AG04450 (cell line): ENCODE data around the gene KIAA1671. TPM values are rescaled to one million over a fixed set of nuclear protein-coding genes. Genes with fewer than 3 reads are reported as not detected.

Experiments
- CTCF ChIA-PET: fragments of 300-600, 350-600 bp; formaldehyde crosslinking; extraction: SDS; loops from one replicate; lab custom pipeline; 2022; ENCODE audit warnings: antibody characterized with exemption, inconsistent platforms; lab: Charles Lee
- POLR2A ChIA-PET: fragments of 350-600 bp; formaldehyde crosslinking; extraction: SDS; loops from one replicate; lab custom pipeline; 2021; ENCODE audit warnings: antibody characterized with exemption, inconsistent platforms; lab: Yijun Ruan, JAX
- DNase-seq: peaks from one replicate; pipeline ENCODE4 v3.0.0-alpha.2; 2011; ENCODE audit warnings: low read depth, low spot score
- H3K27ac ChIP-seq: one replicate; pipeline ENCODE4 v1.5.1; 2012; ENCODE audit warnings: low read depth, low read length, control low read depth
- H3K27me3 ChIP-seq: one replicate; pipeline ENCODE4 v1.6.0; 2012; ENCODE audit warnings: low read length; ENCODE audit not compliant: control insufficient read depth, insufficient read depth
- H3K4me3 ChIP-seq: 2 replicates; pipeline ENCODE4 v1.5.1; 2011; ENCODE audit warnings: mild to moderate bottlenecking, low read depth, low read length, control low read depth
- H3K9me3 ChIP-seq: 2 replicates; pipeline ENCODE4 v1.5.1; 2012; ENCODE audit warnings: low read length; ENCODE audit not compliant: control insufficient read depth, insufficient read depth
- polyA plus RNA-seq: library from polyadenylated mRNA; depleted of rRNA; stranded (reverse); fragments of >200 nt; gene quantifications from 2 replicates; pipeline ENCODE4 v1.2.3, GENCODE V29; 2011
- TF ChIP-seq, protein P1 (sequence below): IDR thresholded peaks from 2 replicates; pipeline ENCODE4 v1.5.1; 2011; ENCODE audit warnings: low read depth, low read length, control low read depth, inconsistent platforms

Gene KIAA1671
- polyA plus RNA-seq, 1 experiment, result 0.02 TPM

DNA sequence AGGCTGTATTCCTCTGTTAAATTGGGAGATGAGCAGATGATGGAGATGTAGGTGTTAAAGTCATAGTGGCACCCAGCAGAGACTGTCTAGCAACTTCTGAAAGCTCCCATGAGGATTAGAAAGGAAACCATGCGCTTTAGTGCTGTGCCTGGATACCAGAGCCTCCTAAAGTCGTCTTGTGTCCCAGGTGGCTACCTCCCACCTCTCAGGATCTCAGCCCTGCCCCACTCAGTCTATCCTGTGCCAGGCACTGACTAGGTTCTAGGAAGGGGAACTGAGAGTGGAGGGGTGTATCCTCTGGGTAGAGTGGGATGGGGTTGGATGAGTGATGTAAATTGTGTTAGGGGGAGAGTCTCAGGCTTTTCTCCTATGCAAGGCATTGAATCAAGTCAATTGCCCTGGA, 60.2 kb downstream of the KIAA1671 start:
- TF ChIP-seq, protein P1, sequence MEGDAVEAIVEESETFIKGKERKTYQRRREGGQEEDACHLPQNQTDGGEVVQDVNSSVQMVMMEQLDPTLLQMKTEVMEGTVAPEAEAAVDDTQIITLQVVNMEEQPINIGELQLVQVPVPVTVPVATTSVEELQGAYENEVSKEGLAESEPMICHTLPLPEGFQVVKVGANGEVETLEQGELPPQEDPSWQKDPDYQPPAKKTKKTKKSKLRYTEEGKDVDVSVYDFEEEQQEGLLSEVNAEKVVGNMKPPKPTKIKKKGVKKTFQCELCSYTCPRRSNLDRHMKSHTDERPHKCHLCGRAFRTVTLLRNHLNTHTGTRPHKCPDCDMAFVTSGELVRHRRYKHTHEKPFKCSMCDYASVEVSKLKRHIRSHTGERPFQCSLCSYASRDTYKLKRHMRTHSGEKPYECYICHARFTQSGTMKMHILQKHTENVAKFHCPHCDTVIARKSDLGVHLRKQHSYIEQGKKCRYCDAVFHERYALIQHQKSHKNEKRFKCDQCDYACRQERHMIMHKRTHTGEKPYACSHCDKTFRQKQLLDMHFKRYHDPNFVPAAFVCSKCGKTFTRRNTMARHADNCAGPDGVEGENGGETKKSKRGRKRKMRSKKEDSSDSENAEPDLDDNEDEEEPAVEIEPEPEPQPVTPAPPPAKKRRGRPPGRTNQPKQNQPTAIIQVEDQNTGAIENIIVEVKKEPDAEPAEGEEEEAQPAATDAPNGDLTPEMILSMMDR, result no peak
- H3K9me3 ChIP-seq, result no peaks in the 10 kb centered on the region
- ChIA-PET POLR2A (no interaction called here), CTCF (no interaction called here)
- H3K27ac ChIP-seq, result no peak overlapping the region
- DNase-seq, result no peak
- no peaks in the 10 kb centered on the region for H3K27me3 ChIP-seq
- H3K4me3 ChIP-seq, result no peak overlapping the region

DNA sequence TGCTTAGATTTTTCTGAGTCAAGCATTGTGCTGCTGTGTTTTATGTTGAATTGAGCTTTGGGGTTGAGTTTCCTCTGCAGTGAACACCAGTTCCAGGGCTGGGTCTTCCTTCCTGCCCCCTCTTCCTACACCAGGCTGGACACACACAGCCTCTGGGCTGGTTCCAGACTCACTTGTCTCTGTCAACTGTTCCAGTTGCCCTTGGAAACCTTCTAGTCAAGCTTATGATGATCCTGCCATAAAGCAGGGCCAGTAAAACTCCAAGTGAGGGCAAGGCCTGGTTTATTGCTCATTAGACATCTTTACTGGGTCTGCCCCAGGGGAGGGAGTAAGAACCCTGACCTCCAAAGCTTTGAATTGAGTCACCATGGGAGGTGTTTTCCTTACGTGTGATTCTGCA, 61.1 kb downstream of the KIAA1671 start:
- TF ChIP-seq, protein P1, result no peak
- Histone ChIP-seq H3K4me3 (no peak overlapping the region), H3K9me3 (no peaks in the 10 kb centered on the region), H3K27me3 (no peaks in the 10 kb centered on the region), H3K27ac (no peak overlapping the region)
- POLR2A ChIA-PET, result no interaction called here
- CTCF ChIA-PET, result no interaction called here
- DNase-seq, result no peak

DNA sequence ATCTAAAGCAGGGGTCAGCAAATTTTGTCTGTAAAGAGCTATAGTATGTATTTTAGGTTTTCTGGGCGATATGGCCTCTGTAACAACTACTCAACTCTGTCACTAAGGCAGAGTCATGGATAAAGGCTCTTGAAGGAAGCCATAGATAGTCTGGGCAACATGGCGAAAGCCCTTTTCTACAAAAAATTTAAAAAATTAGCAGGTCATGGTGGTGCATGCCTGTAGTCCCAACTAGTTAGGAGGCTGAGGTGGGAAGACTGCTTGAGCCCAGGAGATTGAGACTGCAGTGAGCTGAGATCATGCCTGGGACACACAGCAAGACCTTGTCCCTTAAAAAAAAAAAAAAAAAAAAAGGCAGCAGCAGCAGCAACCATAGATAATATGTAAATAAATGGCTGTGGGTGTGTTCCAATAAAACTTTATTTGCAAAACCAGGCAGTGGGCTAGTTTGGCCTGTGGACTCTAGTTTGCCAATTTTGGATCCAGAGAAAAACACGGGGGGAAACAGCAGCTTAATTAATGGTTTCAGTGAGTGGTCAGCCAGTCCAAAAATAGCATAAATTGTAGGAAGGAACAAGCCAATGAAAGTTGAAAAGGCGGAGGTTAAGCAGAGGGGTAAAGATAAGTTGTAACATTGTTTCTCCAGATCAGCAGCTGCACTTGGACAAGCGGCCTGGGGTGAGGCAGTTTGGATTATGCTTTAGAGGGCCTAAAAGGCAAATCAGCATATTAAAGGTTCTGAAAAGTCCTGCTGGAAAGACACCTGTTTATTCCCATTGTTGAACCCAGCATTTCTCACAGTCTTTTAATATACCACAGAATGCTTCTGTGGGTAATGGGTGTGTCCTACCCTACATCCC, 62.6 kb downstream of the KIAA1671 start:
- Histone ChIP-seq H3K27me3 (no peaks in the 10 kb centered on the region), H3K4me3 (no peak overlapping the region), H3K9me3 (no peaks in the 10 kb centered on the region), H3K27ac (no peak overlapping the region)
- TF ChIP-seq, protein P1, result no peak
- no peak for DNase-seq
- ChIA-PET CTCF (no interaction called here), POLR2A (no interaction called here)

DNA sequence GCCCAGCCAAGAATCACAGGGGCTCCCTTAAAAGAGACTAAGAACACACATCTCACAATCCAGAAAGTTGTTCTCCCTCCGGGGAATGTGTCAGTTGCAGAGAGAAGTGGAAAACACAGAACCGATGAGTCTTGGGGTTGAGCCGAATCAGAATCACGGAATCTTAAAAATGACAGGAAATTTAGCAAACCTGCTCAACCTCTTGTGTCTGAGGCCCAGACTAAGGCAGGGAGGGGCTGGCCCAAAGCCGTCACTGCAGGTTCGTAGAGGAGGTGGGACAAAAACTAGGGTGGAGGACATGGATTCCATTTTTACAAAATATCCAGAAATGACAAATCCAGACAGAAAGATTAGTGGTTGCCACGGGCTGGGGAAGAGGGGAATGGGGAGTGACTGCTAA, 63.8 kb downstream of the KIAA1671 start:
- Histone ChIP-seq H3K4me3 (no peak overlapping the region), H3K27ac (no peak overlapping the region), H3K9me3 (no peaks in the 10 kb centered on the region), H3K27me3 (no peaks in the 10 kb centered on the region)
- POLR2A ChIA-PET, result no interaction called here
- DNase-seq, result no peak
- CTCF ChIA-PET, result no interaction called here
- TF ChIP-seq, protein P1, result no peak

DNA sequence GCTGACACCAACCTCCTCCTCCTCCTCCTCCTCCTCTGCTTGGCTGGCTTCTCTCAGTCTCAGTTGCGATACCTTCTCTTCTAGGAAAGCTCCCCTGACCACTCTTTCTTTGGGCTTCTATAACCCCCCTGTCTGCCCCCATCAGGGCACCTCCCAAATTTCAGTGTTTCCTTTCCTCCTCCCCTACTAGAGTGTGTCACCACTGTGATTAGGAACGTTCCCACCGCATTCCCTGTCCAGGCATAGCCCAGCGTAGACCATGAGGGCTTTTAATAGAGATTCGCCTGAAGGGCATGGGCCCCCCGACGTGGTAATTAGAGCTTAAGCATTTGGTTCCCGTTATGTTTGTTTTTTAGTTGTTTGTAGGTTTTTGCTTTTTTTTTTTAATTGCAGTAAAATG, 65.5 kb downstream of the KIAA1671 start:
- ChIA-PET POLR2A (no interaction called here), CTCF (no interaction called here)
- Histone ChIP-seq H3K27me3 (no peaks in the 10 kb centered on the region), H3K4me3 (no peak overlapping the region), H3K27ac (no peak overlapping the region), H3K9me3 (no peaks in the 10 kb centered on the region)
- DNase-seq, result no peak
- TF ChIP-seq, protein P1, result no peak
